Left lung (tissue), 10 donors: ENCODE data around the gene VWA5B1. TPM values are rescaled to one million over a fixed set of nuclear protein-coding genes. Genes with fewer than 3 reads are reported as not detected.
"Not testable (repeated sequence)": the region's sequence is repeated elsewhere in the genome, so short reads cannot be mapped to it uniquely, and the experiment has no call there.

Experiments used
- ATAC-seq: fragments of 200-7000 bp; cut with Tn5 transposase; one replicate; pipeline ENCODE4 v1.9.1; 2020; ENCODE audit warnings: moderate library complexity
- DNase-seq, 4 donors: peaks; one replicate each; pipeline ENCODE4 v3.0.0-alpha.2; 2013 to 2020
- H3K27ac ChIP-seq, 2 donors: fragments of 200-600 bp; sonication (generic) in 1 of 2; one replicate each; pipeline versions ENCODE4 v1.5.0 to v1.8.0; 2020 to 2021
- H3K27me3 ChIP-seq, 2 donors: fragments of 200-600 bp; sonication (generic) in 1 of 2; one replicate each; pipeline versions ENCODE4 v1.5.0 to v1.8.0; 2020 to 2021
- H3K36me3 ChIP-seq, 2 donors: fragments of 200-600 bp; sonication (generic) in 1 of 2; one replicate each; pipeline versions ENCODE4 v1.5.0 to v1.8.0; 2020 to 2021
- H3K4me1 ChIP-seq, 2 donors: fragments of 200-600 bp; one replicate each; pipeline ENCODE4 v1.8.0; 2021
- H3K4me3 ChIP-seq, 2 donors: fragments of 200-600 bp; sonication (generic) in 1 of 2; one replicate each; pipeline versions ENCODE4 v1.5.0 to v1.8.0; 2020 to 2021; ENCODE audit warnings: mild to moderate bottlenecking in 1 of 2
- H3K9me3 ChIP-seq, 2 donors: fragments of 200-600 bp; sonication (generic) in 1 of 2; one replicate each; pipeline versions ENCODE4 v1.5.0 to v1.8.0; 2020 to 2021
- CTCF ChIP-seq, 2 donors: fragments of 200-600 bp; sonication (generic) in 1 of 2; IDR thresholded peaks; one replicate each; pipeline versions ENCODE4 v1.5.0 to v1.8.0; 2021; ENCODE audit warnings: antibody characterized with exemption in 2 of 2
- intact Hi-C, 2 donors: fragments of 100-400 bp; cut with DNase I; formaldehyde crosslinking; loops; one replicate each; pipeline versions ENCODE4 v1.11.2 to v1.14.2; 2022
- polyA plus RNA-seq, 6 donors: library from polyadenylated mRNA; unstranded; fragments of 120-200 nt; gene quantifications; one replicate each; pipeline ENCODE4 v1.2.1, GENCODE V29; 2013; ENCODE audit not compliant: insufficient read length in 6 of 6
- total RNA-seq, 2 donors: library from RNA; stranded (reverse); fragmentation: NEBNext Ultra II Directional; extraction: Animal tissue kit (Norgen Biotek cat#: 25700); gene quantifications; one replicate each; pipeline ENCODE4 v1.2.1, GENCODE V29; 2021
- donor health status: DM: no; HTN: yes; CAD: no.
- donor health status: DM: no; HTN: no; CAD: no.

Gene VWA5B1
- total and polyA plus RNA-seq, 8 donors = 0.15 to 1.2 (median 0.70) TPM

GRCh38 chr1:20285510-20285909 lies 5.2 kb upstream of the VWA5B1 start:
- H3K9me3 ChIP-seq = no peaks in the 10 kb centered on the region
- no peaks in the 10 kb centered on the region for H3K36me3 ChIP-seq
- no peak overlapping the region for H3K27ac ChIP-seq
- H3K4me1 ChIP-seq = no peaks in the 10 kb centered on the region
- DNase-seq (no peak), ATAC-seq (no peak)
- peaks cover 4 to 59% of the 10 kb centered on the region in 2 donors for H3K27me3 ChIP-seq
- intact Hi-C loops = no loop called here
- TF ChIP-seq CTCF (IDR thresholded peaks at IDR 0.05) = no peak
- no peak overlapping the region for H3K4me3 ChIP-seq

- H3K4me1 ChIP-seq, intact Hi-C loops, H3K27ac ChIP-seq, ATAC-seq, H3K4me3 ChIP-seq, H3K9me3 ChIP-seq, DNase-seq, H3K36me3 ChIP-seq: not testable (repeated sequence)
- peaks cover 17 to 72% of the 10 kb centered on the region in 2 donors for H3K27me3 ChIP-seq
These were observed 3.0 kb upstream of the VWA5B1 start for GRCh38 chr1:20287696-20288095.

- ATAC-seq (no peak), DNase-seq (no peak)
- Histone ChIP-seq H3K27me3 (peaks cover 18 to 55% of the 10 kb centered on the region in 2 donors), H3K36me3 (no peaks in the 10 kb centered on the region), H3K9me3 (no peaks in the 10 kb centered on the region), H3K4me3 (no peak overlapping the region), H3K4me1 (no peaks in the 10 kb centered on the region), H3K27ac (no peak overlapping the region)
- intact Hi-C loops = no loop called here
- TF ChIP-seq CTCF (IDR thresholded peaks at IDR 0.05) = no peak
These were observed 990 bp downstream of the VWA5B1 start for GRCh38 chr1:20291645-20292084.

GRCh38 chr1:20298626-20299025 lies 8.0 kb downstream of the VWA5B1 start:
- ATAC-seq (no peak), DNase-seq (no peak)
- peaks cover 0 to 10% of the 10 kb centered on the region in 2 donors for H3K27me3 ChIP-seq
- H3K36me3 ChIP-seq = no peaks in the 10 kb centered on the region
- H3K9me3 ChIP-seq = no peaks in the 10 kb centered on the region
- H3K27ac ChIP-seq = no peak overlapping the region
- intact Hi-C loops = no loop called here
- TF ChIP-seq CTCF (IDR thresholded peaks at IDR 0.05) = no peak
- no peaks in the 10 kb centered on the region for H3K4me1 ChIP-seq
- H3K4me3 ChIP-seq = no peak overlapping the region

- Histone ChIP-seq H3K4me1 (no peaks in the 10 kb centered on the region), H3K36me3 (no peaks in the 10 kb centered on the region), H3K9me3 (no peaks in the 10 kb centered on the region), H3K27ac (no peak overlapping the region), H3K4me3 (no peak overlapping the region), H3K27me3 (peaks cover 0 to 8% of the 10 kb centered on the region in 2 donors)
- DNase-seq (no peak), ATAC-seq (no peak)
- no peak for TF ChIP-seq CTCF (IDR thresholded peaks at IDR 0.05)
- intact Hi-C loops = no loop called here
These were observed 10.9 kb downstream of the VWA5B1 start for GRCh38 chr1:20301463-20302107.

GRCh38 chr1:20302108-20302471 lies 11.4 kb downstream of the VWA5B1 start:
- intact Hi-C loops = no loop called here
- H3K9me3 ChIP-seq = no peaks in the 10 kb centered on the region

More at GRCh38 chr1:20302108-20302471, 11.4 kb downstream of the VWA5B1 start:
- no peak overlapping the region for H3K4me3 ChIP-seq
- no peaks in the 10 kb centered on the region for H3K4me1 ChIP-seq
- no peak for DNase-seq
- no peak for ATAC-seq
- H3K36me3 ChIP-seq = no peaks in the 10 kb centered on the region
- no peak overlapping the region for H3K27ac ChIP-seq
- peaks cover 0 to 8% of the 10 kb centered on the region in 2 donors for H3K27me3 ChIP-seq
- TF ChIP-seq CTCF (IDR thresholded peaks at IDR 0.05) = no peak
